GM21529 (cell line): ENCODE measurements around the gene SPATA33.
"Not testable (repeated sequence)": the region's sequence is repeated elsewhere in the genome, so short reads cannot be mapped to it uniquely, and the experiment has no call there.

ENCODE experiments used
- ATAC-seq: cut with Tn5 transposase; IDR thresholded peaks from one replicate; pipeline ENCODE4 v1.9.1; 2021; ENCODE audit not compliant: unreplicated experiment

The SPATA33 gene

GRCh38 chr16:89658221-89658879 lies 714 bp downstream of the SPATA33 start:
- peak; percentile 21 for ATAC-seq

- no peak for ATAC-seq
These were observed 2.5 kb downstream of the SPATA33 start for GRCh38 chr16:89660146-89660545.

- ATAC-seq: no peak
These were observed 3.6 kb downstream of the SPATA33 start for GRCh38 chr16:89661215-89661614.

- not testable (repeated sequence) for ATAC-seq
These were observed 6.6 kb downstream of the SPATA33 start for GRCh38 chr16:89664238-89664637.

- not testable (repeated sequence) for ATAC-seq
These were observed 9.4 kb downstream of the SPATA33 start for GRCh38 chr16:89667000-89667399.

GRCh38 chr16:89667633-89668032 lies 10.0 kb downstream of the SPATA33 start:
- ATAC-seq: no peak

GRCh38 chr16:89668790-89669158 lies 11.1 kb downstream of the SPATA33 start:
- ATAC-seq: no peak

- no peak for ATAC-seq
These were observed 12.1 kb downstream of the SPATA33 start for GRCh38 chr16:89669755-89670154.

- ATAC-seq: no peak
These were observed 13.1 kb downstream of the SPATA33 start for GRCh38 chr16:89670496-89671431.

GRCh38 chr16:89671565-89671964 lies 13.9 kb downstream of the SPATA33 start:
- ATAC-seq: not testable (repeated sequence)

- ATAC-seq: no peak
These were observed 14.7 kb downstream of the SPATA33 start for GRCh38 chr16:89672177-89672941.

GRCh38 chr16:89678258-89678657 lies 20.6 kb downstream of the SPATA33 start:
- no peak for ATAC-seq

- no peak for ATAC-seq
These were observed 28.3 kb downstream of the SPATA33 start for GRCh38 chr16:89685916-89686315.

- peak; percentile 77 for ATAC-seq
These were observed 29.0 kb downstream of the SPATA33 start, which contains the start of gene CDK10 for GRCh38 chr16:89686520-89687091. TSS of gene CDK10 (plus strand) at chr16:89686689. CDS start at chr16:89686711, 22 bp downstream.

- peak; percentile 37 for ATAC-seq
These were observed 29.7 kb downstream of the SPATA33 start for GRCh38 chr16:89687092-89687940.

GRCh38 chr16:89688395-89688794 lies 30.8 kb downstream of the SPATA33 start:
- no peak for ATAC-seq

GRCh38 chr16:89689142-89689541 lies 31.5 kb downstream of the SPATA33 start:
- no peak for ATAC-seq

- ATAC-seq: not testable (repeated sequence)
These were observed 32.0 kb downstream of the SPATA33 start for GRCh38 chr16:89689621-89690020.

- ATAC-seq: no peak
These were observed 32.8 kb downstream of the SPATA33 start for GRCh38 chr16:89690392-89690901.
